ENCODE measurements around the gene CORO2B.

CORO2B gene

GRCh38 chr15:68612979-68613740 lies 34.4 kb downstream of the CORO2B start:
- DNase-seq: no peak

GRCh38 chr15:68614286-68615035 lies 35.7 kb downstream of the CORO2B start:
- no peak for DNase-seq

GRCh38 chr15:68615301-68615700 lies 36.5 kb downstream of the CORO2B start:
- DNase-seq: no peak

GRCh38 chr15:68615811-68616210 lies 37.0 kb downstream of the CORO2B start:
- no peak for DNase-seq

GRCh38 chr15:68616397-68616796 lies 37.6 kb downstream of the CORO2B start:
- no peak for DNase-seq

GRCh38 chr15:68617001-68617400 lies 38.2 kb downstream of the CORO2B start:
- DNase-seq: no peak

- no peak for DNase-seq
These were observed 39.0 kb downstream of the CORO2B start for GRCh38 chr15:68617777-68618176.

GRCh38 chr15:68618394-68618793 lies 39.6 kb downstream of the CORO2B start:
- no peak for DNase-seq

GRCh38 chr15:68618908-68619698 lies 40.3 kb downstream of the CORO2B start:
- DNase-seq: no peak

- no peak for DNase-seq
These were observed 42.1 kb downstream of the CORO2B start for GRCh38 chr15:68620721-68621527.

GRCh38 chr15:68621535-68621934 lies 42.7 kb downstream of the CORO2B start:
- no peak for DNase-seq

GRCh38 chr15:68623301-68623892 lies 44.6 kb downstream of the CORO2B start:
- no peak for DNase-seq

GRCh38 chr15:68625853-68626252 lies 47.1 kb downstream of the CORO2B start:
- no peak for DNase-seq

- DNase-seq: no peak
These were observed 47.5 kb downstream of the CORO2B start for GRCh38 chr15:68626283-68626682.

GRCh38 chr15:68626739-68627138 lies 47.9 kb downstream of the CORO2B start:
- DNase-seq: no peak

- DNase-seq: no peak
These were observed 48.7 kb downstream of the CORO2B start for GRCh38 chr15:68627476-68627875.

- DNase-seq: no peak
These were observed 49.2 kb downstream of the CORO2B start for GRCh38 chr15:68627995-68628394.

GRCh38 chr15:68629519-68630210 lies 50.9 kb downstream of the CORO2B start:
- no peak for DNase-seq

- no peak for DNase-seq
These were observed 51.4 kb downstream of the CORO2B start for GRCh38 chr15:68630211-68630555.

- no peak for DNase-seq
These were observed 52.0 kb downstream of the CORO2B start for GRCh38 chr15:68630836-68631235.

- no peak for DNase-seq
These were observed 52.8 kb downstream of the CORO2B start for GRCh38 chr15:68631601-68632051.

- no peak for DNase-seq
These were observed 53.3 kb downstream of the CORO2B start for GRCh38 chr15:68632101-68632500.

All from activated naive CD4-positive, alpha-beta T cell treated with Interleukin-2 at 50 U/mL for 16 hours (primary cell).